HG03432 (cell line): ENCODE results near the gene PARP9.

Experiments
- ATAC-seq: cut with Tn5 transposase; IDR thresholded peaks from one replicate; pipeline ENCODE4 v1.9.1; 2021; ENCODE audit warnings: mild to moderate bottlenecking, moderate library complexity; ENCODE audit not compliant: unreplicated experiment

Gene PARP9

DNA sequence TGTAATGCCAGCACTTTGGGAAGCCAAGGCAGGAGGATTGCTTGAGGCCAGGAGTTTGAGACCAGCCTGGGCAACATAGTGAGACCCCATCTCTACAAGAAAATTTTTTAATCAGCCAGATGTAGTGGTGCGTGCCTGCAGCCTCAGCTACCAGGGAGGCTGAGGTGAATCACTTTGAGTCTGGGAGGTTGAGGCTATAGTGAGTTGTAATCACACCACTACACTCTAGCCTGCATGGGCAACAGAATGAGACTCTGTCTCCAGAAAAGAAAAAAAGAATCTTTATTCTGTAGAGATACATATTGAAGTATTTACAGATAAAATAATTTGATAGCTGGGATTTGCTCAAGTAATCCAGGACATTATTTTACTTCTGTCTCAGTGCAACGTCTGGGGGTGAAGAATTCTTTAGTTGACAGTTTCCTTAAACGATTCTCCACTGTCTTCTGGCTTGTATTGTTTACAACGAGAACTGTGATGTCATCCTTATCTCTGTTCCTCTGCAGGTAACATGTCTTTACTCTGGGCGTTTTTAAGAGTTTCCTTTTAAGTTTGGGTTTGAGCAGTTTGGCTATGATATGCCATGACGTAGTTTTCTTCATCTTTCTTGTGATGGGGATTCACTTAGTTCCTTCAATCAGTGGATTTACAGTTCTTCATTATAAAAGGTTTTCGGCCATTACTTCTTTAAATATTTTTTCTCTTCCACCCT lies 75.7 kb downstream of the PARP9 start:
- no peak for ATAC-seq

DNA sequence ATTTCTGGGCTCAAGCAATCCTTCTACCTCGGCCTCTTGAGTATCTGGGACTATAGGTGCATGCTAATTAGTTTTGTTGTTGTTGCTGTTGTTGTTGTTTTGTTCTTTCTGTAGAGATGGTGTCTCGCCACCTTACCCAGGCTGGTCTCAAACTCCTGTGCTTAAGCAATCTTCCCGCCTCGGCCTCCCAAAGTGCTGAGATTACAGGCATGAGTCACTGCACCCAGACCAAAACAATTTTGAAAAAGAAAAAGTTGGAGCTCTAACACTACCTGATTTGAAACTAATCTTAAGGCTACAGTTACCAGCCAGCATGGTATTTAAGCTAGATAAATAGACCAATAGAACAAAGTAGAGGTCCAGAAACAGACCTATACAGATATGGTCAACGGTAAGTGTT lies 79.1 kb downstream of the PARP9 start:
- no peak for ATAC-seq

DNA sequence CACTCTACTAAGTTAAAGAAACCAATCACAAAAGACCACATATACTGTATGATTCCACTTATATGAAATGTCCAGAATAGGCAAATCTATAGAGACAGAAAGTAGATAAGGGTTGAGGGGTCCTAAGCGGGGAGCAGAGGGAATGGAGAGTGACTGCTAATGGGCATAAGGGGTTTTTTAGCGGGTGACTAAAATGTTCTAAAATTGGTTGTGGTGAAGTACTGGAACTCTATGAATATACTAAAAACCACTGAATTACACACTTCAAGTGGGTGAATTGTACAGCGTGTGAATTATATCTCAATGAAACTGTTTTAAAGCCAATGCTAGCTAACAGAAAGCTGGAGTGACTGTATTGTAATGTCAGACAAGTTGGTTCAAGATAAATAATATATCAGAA lies 82.7 kb downstream of the PARP9 start:
- ATAC-seq = no peak
